GM19043 (cell line): ENCODE results near the gene PXN.
"Not testable (repeated sequence)": the region's sequence is repeated elsewhere in the genome, so short reads cannot be mapped to it uniquely, and the experiment has no call there.

Source experiments
- ATAC-seq: cut with Tn5 transposase; IDR thresholded peaks from one replicate; pipeline ENCODE4 v1.9.1; 2021; ENCODE audit warnings: low read depth; ENCODE audit not compliant: unreplicated experiment

The PXN gene

GRCh38 chr12:120211904-120212283 is 53.6 kb downstream of the PXN start:
- ATAC-seq, result no peak

- no peak for ATAC-seq
Observed at GRCh38 chr12:120211243-120211903, 54.2 kb downstream of the PXN start.

DNA sequence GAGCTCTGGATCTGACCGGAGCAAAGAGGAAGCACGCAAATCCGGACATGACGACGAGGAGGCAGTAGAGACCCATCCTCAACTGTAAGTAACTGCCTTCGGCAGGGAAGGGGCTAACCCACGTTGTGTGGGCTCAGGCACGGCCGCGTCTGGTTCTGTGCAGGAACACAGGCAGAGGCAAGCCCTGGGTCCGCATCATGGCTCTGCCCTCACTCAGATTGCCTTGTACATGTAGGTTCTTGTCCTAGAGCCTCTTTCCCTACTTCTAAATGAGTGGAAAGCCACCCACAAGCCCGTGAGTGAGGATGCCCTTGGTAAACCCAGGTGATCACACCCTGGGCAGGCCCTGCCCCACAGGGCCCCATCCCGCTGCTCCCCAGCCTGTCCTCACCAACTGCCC is 55.7 kb downstream of the PXN start:
- ATAC-seq, result no peak

- ATAC-seq, result no peak
Observed at GRCh38 chr12:120207227-120207626, 58.3 kb downstream of the PXN start.

GRCh38 chr12:120206781-120207180 is 58.7 kb downstream of the PXN start:
- ATAC-seq, result not testable (repeated sequence)

DNA sequence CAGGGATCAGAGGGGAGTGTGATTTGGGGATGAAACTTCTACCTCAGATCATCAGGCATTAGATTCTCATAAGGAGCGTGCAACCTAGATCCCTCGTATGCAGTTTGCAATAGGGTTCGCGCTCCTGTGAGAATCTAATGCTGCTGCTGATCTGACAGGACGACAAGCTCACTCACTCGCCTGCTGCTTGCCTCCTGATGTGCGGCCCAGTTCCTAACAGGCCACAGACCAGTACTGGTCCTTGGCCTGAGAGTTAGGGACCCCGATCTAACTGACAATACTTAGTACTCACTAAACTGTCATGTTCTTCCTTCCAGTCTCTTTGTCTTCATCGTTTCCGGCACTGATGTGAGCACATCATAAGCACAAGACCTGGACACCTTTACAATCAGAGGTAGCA is 59.3 kb downstream of the PXN start:
- ATAC-seq, result no peak

DNA sequence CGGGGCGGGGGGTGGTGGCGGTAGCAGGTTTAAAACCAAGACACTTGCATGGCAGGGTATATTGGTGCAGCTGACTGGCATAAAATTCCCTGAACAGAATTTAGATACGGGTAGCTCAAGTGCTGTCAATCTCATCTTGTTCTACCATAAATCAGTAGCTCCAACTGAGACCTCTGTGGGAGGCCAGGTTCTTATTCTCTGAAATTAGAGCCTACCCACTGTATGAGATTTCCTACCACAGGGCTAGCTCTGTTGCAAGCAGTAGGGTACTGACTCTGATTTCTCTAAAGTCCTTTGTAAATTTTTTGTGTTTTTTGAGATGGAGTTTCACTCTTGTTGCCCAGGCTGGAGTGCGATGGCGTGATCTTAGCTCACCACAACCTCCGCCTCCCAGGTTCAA is 61.4 kb downstream of the PXN start:
- no peak for ATAC-seq

DNA sequence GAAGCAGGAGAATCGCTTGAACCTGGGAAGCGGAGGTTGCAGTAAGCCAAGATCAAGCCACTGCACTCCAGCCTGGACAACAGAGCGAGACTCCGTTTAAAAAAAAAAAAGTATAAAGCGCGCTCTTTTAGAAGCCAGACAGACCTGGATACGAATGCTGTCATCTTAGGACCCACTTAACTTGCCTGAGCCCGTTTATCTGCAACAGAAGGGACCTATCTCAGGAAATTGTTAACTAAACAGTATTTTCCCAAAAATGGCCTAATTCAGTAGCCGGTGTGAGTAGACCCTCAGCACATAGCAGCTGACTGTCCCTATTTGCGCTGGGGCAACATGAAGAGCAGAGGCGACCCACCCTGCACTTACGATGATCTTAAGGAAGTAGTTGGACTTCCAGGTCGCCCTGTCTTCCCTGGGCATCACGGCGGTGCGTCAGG is 65.1 kb downstream of the PXN start:
- no peak for ATAC-seq

GRCh38 chr12:120199595-120200306 is 65.8 kb downstream of the PXN start:
- ATAC-seq, result no peak

DNA sequence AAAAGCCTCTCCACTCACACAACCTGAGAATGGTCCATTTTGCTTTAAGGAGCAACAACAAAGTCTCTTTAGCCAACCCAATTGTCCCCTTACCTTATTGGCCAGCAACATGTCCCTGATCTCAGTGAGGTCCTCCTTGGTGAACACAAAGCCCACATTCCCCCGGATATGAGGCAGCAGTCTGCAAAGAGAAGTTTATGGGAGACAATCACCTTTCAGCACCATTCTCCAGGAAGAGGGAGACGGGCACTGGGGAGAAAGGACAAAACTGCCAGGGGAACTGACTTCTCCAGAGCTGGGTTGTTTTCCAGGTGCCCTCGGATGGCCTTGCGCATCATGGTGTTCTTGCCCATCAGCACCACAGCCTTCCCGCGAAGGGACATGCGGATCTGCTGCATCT is 66.5 kb downstream of the PXN start:
- ATAC-seq, result no peak

- no peak for ATAC-seq
Observed at GRCh38 chr12:120197542-120197887, 68.0 kb downstream of the PXN start.

DNA sequence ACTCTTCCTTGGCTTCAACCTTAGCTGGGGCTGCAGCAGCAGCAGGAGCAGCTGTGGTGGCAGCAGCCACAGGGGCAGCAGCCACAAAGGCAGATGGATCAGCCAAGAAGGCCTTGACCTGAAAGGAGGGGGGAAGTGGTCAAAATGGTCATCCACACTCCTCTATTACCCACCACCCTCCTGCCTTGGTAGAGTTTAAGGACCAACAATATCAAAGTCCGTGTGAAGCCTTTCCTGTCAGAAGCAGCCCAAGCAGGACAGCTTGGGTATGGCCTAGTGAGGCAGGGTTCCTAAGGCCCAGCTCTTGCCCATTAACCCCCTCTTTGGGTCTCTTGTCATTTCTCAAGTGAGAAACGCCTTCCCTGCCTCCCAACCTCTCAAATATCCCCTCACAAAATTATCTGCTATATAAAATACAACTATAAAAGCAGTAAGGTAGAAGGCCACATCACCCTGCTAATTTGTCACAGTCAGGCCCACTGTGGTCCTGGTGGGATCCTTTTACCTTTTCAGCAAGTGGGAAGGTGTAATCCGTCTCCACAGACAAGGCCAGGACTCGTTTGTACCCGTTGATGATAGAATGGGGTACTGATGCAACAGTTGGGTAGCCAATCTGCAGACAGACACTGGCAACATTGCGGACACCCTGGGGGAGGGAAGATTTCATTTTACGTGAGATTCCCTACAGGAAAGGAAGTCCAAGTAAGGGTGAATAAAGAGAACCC is 68.6 kb downstream of the PXN start:
- ATAC-seq, result not testable (repeated sequence)

DNA sequence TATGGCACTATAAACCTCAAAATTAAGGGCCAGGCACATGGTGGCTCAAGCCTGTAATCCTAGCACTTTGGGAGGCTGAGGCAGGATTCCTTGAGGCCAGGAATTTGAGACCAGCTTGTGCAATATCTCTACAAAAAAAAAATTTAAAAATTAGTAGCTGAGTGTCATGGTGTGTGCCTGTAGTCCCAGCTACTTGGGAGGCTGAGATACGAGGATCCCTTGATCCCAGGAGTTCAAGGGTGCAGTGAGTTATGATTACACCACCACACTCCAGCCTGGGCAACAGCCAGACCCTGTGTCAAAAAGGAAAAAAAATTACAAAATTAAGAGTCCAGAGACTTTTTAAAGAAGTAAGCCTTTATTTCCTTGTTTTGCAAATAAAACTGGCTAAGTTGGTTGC is 69.2 kb downstream of the PXN start:
- ATAC-seq, result no peak

DNA sequence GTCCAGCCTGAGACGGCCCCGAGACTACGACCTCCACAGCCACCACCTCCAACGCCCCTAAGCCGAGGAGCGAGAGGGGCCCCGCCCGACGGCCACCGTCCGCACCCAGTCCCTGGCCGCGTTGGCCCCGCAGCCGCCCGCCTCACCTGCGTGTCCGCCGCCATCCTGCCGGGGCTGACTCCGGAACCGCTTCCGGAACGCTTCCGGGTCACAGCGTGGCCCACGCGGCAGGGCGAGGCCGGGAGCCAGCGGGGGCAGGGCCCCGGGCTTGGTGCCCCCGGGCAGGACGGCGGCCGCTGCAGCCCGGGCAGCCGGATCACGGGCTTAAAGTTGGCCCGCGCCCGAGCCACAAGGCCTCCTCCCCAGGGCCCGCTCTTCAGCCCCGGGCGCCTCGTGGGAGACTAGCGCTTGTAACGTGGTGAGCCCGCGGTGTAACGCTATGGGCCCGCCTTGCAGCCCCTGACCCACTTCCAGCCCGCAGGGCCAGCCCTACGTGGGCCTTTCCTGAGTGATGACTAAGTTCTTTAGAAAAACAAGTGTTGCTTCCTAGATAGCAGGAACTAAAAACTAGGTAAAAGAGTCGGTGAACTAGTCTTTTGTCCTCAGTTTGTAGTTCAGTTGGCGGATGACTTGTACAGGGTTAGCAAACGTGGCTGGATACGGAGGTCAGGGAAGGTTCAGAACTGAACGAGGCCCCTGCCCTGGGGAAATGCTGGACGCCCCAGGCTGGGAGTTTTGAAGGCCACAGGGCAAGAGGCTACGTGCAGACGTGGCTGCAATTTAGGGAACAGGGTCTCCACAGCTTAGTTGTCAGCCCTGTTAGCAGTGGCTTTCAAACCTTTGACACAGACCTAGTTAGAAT is 70.8 kb downstream of the PXN start, which contains the start of gene GCN1:
TSS of gene GCN1 (minus strand) at position 182 of the 862 bp plus-strand sequence. CDS start at position 164, 18 bp downstream.
- peak; percentile 59 for ATAC-seq

DNA sequence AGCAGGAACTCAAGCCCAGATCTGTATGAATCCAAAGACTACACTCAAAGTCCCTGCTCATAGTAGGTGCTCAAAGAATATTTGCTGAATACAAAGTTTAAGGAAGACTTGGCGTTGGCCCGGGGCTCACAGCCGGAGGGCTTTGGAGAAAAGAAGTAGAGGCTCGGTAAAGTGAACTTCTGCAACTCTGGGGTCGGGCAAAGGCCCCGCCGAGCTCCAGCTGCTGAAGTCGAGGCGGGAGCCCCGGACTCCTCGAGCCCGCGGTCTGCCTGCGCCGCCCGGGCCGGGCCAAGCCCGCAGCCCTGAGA is 71.3 kb downstream of the PXN start:
- peak; percentile 7 for ATAC-seq

DNA sequence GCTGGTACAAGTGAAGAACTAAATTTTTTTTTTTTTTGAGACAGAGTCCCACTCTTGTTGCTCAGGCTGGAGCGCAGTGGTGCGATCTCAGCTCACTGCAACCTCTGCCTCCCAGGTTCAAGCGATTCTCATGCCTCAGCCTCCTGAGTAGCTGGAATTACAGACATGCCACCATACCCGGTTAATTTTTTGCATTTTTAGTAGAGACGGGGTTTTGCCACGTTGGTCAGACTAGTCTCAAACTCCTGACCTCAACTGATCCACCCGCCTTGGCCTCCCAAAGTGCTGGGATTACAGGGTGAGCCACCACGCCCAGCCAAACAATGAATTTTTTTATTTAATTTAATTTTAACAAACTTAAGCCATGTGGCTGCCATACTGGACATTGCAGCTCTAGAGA is 72.2 kb downstream of the PXN start:
- not testable (repeated sequence) for ATAC-seq

DNA sequence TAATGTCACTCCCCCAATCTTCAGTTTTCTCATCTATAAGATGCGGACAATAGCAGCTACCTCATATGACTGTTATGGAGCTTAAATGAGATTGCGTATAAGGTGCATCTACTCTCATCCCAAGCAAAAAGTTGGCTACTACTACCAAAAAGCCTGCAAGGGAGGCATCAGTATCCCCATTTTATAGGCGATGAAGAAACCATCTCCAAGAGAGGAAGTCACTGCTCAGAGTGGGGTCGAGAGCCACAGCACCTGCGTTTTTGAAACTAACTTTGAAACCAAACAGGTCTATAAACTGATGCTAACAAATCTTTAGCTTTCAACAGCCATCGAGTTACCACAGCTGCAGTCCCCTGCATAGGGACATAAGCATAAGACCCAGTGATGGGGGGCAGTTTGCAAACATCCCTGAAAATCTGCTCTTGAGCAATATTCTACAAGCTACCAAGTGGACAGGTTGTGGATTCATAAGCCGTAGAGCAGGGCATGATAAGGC is 74.5 kb downstream of the PXN start:
- ATAC-seq, result no peak

- ATAC-seq, result no peak
Observed at GRCh38 chr12:120190386-120190785, 75.1 kb downstream of the PXN start.

- ATAC-seq, result no peak
Observed at GRCh38 chr12:120186654-120187053, 78.9 kb downstream of the PXN start.

- no peak for ATAC-seq
Observed at GRCh38 chr12:120183211-120183631, 82.3 kb downstream of the PXN start.
